Measurements from ENCODE around the gene CCDC116.

GRCh38 chr22:21626735-21627469 lies 5.7 kb upstream of the CCDC116 start:
- TF ChIP-seq ELF4 (IDR thresholded peaks at IDR 0.05) (no peak), L3MBTL2 (conservative IDR thresholded peaks at IDR 0.05) (no peak), TARDBP (IDR thresholded peaks at IDR 0.05) (no peak), PKNOX1 (IDR thresholded peaks at IDR 0.05) (no peak), FOXM1 (IDR thresholded peaks at IDR 0.05; ENCODE audit: borderline replicate concordance) (no peak), ZNF384 (IDR thresholded peaks at IDR 0.05) (no peak)
